GM19438 (cell line): Measurements from ENCODE around the gene CHD2.
"Not testable (repeated sequence)": the region's sequence is repeated elsewhere in the genome, so short reads cannot be mapped to it uniquely, and the experiment has no call there.

Experiments used
- ATAC-seq: cut with Tn5 transposase; IDR thresholded peaks from one replicate; pipeline ENCODE4 v1.9.1; 2021; ENCODE audit warnings: low read depth; ENCODE audit not compliant: unreplicated experiment

Gene CHD2

DNA sequence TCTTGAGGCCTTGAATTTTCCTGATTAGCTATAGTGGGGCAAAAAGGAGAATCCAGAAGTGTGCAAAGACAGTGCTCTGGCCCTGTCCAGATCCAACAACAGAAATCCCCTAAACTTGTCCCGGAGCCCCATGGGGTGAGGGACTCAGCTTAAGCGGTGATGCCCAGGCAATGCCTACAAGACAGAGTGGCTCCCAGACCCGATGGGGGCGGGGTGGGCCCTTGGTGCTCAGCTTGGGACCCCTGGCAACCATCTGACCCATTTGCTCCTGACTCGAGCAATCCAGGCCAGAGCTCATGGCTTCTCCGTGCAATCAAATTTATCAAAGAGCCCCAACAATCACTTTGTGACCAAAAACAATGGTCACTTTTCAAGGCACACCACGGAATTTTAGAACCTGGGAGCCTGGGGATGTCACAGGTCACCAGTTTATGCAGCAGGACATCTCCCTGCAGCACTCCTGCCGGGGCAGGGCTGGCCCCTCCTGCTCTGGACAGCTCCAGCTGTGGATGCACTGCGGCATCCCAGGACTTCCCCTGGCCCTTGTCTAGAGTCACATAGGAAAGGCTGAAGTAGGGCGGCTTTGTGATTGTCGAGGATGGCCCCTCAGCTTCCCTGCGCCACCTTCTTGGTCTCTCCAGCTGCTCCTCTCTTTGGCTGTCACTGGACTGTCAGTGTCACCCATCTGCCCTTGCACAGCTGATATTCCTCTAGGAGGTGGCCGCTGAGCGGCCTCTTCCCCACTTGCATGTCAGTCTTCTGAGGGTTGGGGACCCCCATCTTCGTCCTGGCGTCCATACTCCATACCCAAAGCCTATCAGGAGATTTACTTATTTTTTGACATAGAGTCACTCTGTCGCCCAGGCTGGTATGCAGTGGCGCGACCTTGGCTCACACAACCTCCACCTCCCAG is 160.5 kb downstream of the CHD2 start:
- no peak for ATAC-seq

- ATAC-seq: not testable (repeated sequence)
Observed at GRCh38 chr15:93062628-93063261, 162.6 kb downstream of the CHD2 start.

- ATAC-seq: no peak
Observed at GRCh38 chr15:93063262-93063671, 163.1 kb downstream of the CHD2 start.

- no peak for ATAC-seq
Observed at GRCh38 chr15:93063796-93064690, 163.9 kb downstream of the CHD2 start.

DNA sequence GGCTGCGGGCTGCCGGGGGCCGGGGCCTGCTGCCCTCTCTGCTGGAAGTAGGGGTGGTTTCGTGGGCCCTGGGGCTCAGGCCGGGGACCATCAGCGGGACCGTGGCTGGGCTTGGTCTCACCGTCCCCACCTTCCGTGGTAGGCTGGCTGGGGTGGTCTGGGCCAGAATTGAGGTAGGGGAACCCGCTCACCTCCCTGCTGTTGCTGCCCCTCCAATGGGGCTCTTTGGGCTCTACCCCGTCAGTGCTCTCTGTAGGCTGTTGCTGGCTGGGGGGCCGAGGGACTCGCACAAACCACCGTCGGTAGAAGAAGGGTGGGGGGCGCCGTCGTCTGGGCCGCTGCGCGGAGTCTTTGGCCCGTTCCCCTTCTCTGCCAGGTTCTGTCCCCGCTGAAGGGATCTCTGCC is 165.5 kb downstream of the CHD2 start:
- no peak for ATAC-seq

GRCh38 chr15:93066224-93066681 is 166.1 kb downstream of the CHD2 start:
- no peak for ATAC-seq

DNA sequence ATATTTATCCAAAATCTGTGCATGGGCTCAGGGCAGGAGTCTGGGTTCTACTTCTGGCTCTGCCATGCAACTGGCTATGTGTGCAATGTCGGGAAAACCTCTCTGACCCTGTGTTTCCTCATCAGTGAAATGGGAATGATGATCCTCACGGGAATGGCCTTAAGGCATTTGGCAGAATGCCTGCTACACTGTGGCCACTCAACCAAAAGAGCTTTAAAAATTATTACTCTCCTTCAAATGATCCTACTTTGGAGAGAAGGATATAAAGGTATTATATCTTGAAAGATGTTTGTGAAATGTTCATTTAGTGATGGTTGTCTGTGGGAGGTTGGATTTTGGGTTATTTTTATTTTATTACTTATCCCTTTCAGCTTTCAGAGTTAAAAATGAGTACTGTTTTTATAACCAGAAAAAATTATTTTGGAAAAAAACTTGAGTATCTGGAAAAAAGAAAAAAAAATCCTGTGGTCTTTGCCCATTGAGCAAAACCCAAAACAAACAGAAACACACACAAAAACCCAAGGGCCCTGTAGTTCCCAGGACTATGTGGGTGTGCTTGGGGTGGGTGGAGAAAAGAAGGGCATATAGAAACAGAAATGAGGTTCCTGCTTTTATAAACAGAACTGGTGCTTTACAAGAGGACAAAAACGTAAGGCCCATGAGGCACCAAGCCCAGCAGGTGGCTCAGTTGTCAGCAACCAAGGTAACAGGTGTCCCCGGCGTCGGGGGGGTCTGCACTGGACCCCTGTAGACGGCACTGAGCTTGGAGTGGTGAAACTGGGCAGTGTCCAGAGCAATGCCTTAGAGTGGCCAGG is 166.9 kb downstream of the CHD2 start:
- ATAC-seq: no peak

- no peak for ATAC-seq
Observed at GRCh38 chr15:93067649-93068085, 167.5 kb downstream of the CHD2 start.

- no peak for ATAC-seq
Observed at GRCh38 chr15:93068581-93069199, 168.6 kb downstream of the CHD2 start.

- no peak for ATAC-seq
Observed at GRCh38 chr15:93070132-93070531, 170.0 kb downstream of the CHD2 start.

- ATAC-seq: no peak
Observed at GRCh38 chr15:93070551-93071296, 170.6 kb downstream of the CHD2 start.

- no peak for ATAC-seq
Observed at GRCh38 chr15:93071469-93071936, 171.4 kb downstream of the CHD2 start.

DNA sequence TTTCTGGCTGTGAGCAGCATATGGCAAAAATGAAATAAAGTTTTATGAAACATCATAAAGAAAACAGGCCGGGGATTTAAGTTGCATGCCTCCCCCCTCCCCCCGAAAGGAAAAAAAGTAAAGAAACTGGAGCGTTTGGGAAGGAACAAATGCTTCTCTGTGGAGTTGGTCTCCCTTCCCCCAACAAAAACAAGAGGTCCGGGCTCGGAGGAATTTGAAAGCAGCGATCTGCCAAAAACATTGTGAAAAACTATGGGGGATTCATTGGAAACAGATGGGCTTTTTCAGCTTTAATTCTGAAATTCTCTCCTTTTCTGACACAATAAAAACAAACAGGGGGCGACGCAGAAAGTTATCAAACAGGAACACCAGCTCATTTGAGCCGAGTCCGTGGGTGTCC is 171.9 kb downstream of the CHD2 start:
- no peak for ATAC-seq

- no peak for ATAC-seq
Observed at GRCh38 chr15:93072411-93073394, 172.6 kb downstream of the CHD2 start.

- ATAC-seq: no peak
Observed at GRCh38 chr15:93073465-93073952, 173.4 kb downstream of the CHD2 start.

- no peak for ATAC-seq
Observed at GRCh38 chr15:93074599-93074998, 174.5 kb downstream of the CHD2 start.

GRCh38 chr15:93076217-93076616 is 176.1 kb downstream of the CHD2 start:
- no peak for ATAC-seq
